ENCODE results near the gene IGSF21. TPM values are rescaled to one million over a fixed set of nuclear protein-coding genes. Genes with fewer than 3 reads are reported as not detected.

The IGSF21 gene
- polyA plus RNA-seq, 1 donor (not counting 4 experiments of a cell fraction or from before 2014, with no cell fraction given) = not detected

GRCh38 chr1:18118491-18118890 lies 10.9 kb downstream of the IGSF21 start:
- no peaks in the 10 kb centered on the region for H3K9me3 ChIP-seq (ENCODE audit: control insufficient read depth, low read depth, low read length)
- no peaks in the 10 kb centered on the region for H3K9me1 ChIP-seq (ENCODE audit: control insufficient read depth, extremely low read depth, insufficient read depth, low read length)
- no peaks in the 10 kb centered on the region for H4K20me1 ChIP-seq (ENCODE audit: control insufficient read depth, extremely low read depth, insufficient read depth, low read length)
- no peak overlapping the region for H3K4me3 ChIP-seq (ENCODE audit: control insufficient read depth in 2 of 3, extremely low read depth in 1 of 3, insufficient read depth in 2 of 3, low read depth in 1 of 3, low read length in 3 of 3)
- H3K4me2 ChIP-seq (ENCODE audit: control insufficient read depth, extremely low read depth, insufficient read depth, low read depth, low read length) = no peak overlapping the region
- FAIRE-seq = no peak
- no peaks in the 10 kb centered on the region for H3K79me2 ChIP-seq (ENCODE audit: control insufficient read depth, insufficient read depth, low read length)
- no peaks in the 10 kb centered on the region for H3K4me1 ChIP-seq (ENCODE audit: control insufficient read depth, extremely low read depth, insufficient read depth, low read length)
- TF ChIP-seq, protein P1, sequence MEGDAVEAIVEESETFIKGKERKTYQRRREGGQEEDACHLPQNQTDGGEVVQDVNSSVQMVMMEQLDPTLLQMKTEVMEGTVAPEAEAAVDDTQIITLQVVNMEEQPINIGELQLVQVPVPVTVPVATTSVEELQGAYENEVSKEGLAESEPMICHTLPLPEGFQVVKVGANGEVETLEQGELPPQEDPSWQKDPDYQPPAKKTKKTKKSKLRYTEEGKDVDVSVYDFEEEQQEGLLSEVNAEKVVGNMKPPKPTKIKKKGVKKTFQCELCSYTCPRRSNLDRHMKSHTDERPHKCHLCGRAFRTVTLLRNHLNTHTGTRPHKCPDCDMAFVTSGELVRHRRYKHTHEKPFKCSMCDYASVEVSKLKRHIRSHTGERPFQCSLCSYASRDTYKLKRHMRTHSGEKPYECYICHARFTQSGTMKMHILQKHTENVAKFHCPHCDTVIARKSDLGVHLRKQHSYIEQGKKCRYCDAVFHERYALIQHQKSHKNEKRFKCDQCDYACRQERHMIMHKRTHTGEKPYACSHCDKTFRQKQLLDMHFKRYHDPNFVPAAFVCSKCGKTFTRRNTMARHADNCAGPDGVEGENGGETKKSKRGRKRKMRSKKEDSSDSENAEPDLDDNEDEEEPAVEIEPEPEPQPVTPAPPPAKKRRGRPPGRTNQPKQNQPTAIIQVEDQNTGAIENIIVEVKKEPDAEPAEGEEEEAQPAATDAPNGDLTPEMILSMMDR (optimal IDR thresholded peaks at IDR 0.05 in 1 of 3, IDR thresholded peaks at IDR 0.05 in 1 of 3, conservative IDR thresholded peaks at IDR 0.05 in 1 of 3; ENCODE audit: extremely low read depth in 1 of 3, insufficient read depth in 2 of 3, low read length in 3 of 3) = no peak
- no peak for TF ChIP-seq EZH2 (IDR thresholded peaks at IDR 0.05; ENCODE audit: low read length)
- H2AFZ ChIP-seq (ENCODE audit: control insufficient read depth, low read length) = no peak overlapping the region
- DNase-seq (ENCODE audit: low read depth, low spot score) = no peak
- H3K9ac ChIP-seq (ENCODE audit: control insufficient read depth, extremely low read depth, insufficient read depth, low read length) = no peak overlapping the region
- H3K27me3 ChIP-seq (ENCODE audit: control insufficient read depth, extremely low read depth, insufficient read depth, low read length) = peaks cover 4% of the 10 kb centered on the region
- no peaks in the 10 kb centered on the region for H3K36me3 ChIP-seq (ENCODE audit: control insufficient read depth in 2 of 2, extremely low read depth in 1 of 2, insufficient read depth in 2 of 2, low read length in 2 of 2)
- no peak overlapping the region for H3K27ac ChIP-seq (ENCODE audit: control insufficient read depth, insufficient read depth, low read length)
- dilution Hi-C loops (cut with MboI; ENCODE audit: extremely low pct_ligation_motif_present, low sequenced_read_pairs) = no loop called here

GRCh38 chr1:18119289-18119688 lies 11.7 kb downstream of the IGSF21 start:
- Histone ChIP-seq H4K20me1 (ENCODE audit: control insufficient read depth, extremely low read depth, insufficient read depth, low read length) (no peaks in the 10 kb centered on the region), H3K9me1 (ENCODE audit: control insufficient read depth, extremely low read depth, insufficient read depth, low read length) (no peaks in the 10 kb centered on the region), H3K4me2 (ENCODE audit: control insufficient read depth, extremely low read depth, insufficient read depth, low read depth, low read length) (no peak overlapping the region), H3K4me1 (ENCODE audit: control insufficient read depth, extremely low read depth, insufficient read depth, low read length) (no peaks in the 10 kb centered on the region), H3K79me2 (ENCODE audit: control insufficient read depth, insufficient read depth, low read length) (no peaks in the 10 kb centered on the region), H3K9me3 (ENCODE audit: control insufficient read depth, low read depth, low read length) (no peaks in the 10 kb centered on the region), H3K9ac (ENCODE audit: control insufficient read depth, extremely low read depth, insufficient read depth, low read length) (no peak overlapping the region), H3K27me3 (ENCODE audit: control insufficient read depth, extremely low read depth, insufficient read depth, low read length) (peaks cover 4% of the 10 kb centered on the region), H3K4me3 (ENCODE audit: control insufficient read depth in 2 of 3, extremely low read depth in 1 of 3, insufficient read depth in 2 of 3, low read depth in 1 of 3, low read length in 3 of 3) (no peak overlapping the region), H3K27ac (ENCODE audit: control insufficient read depth, insufficient read depth, low read length) (no peak overlapping the region), H3K36me3 (ENCODE audit: control insufficient read depth in 2 of 2, extremely low read depth in 1 of 2, insufficient read depth in 2 of 2, low read length in 2 of 2) (no peaks in the 10 kb centered on the region), H2AFZ (ENCODE audit: control insufficient read depth, low read length) (no peak overlapping the region)
- no peak for TF ChIP-seq EZH2 (IDR thresholded peaks at IDR 0.05; ENCODE audit: low read length)
- TF ChIP-seq, protein P1 (optimal IDR thresholded peaks at IDR 0.05 in 1 of 3, IDR thresholded peaks at IDR 0.05 in 1 of 3, conservative IDR thresholded peaks at IDR 0.05 in 1 of 3; ENCODE audit: extremely low read depth in 1 of 3, insufficient read depth in 2 of 3, low read length in 3 of 3) = no peak
- dilution Hi-C loops (cut with MboI; ENCODE audit: extremely low pct_ligation_motif_present, low sequenced_read_pairs) = no loop called here
- no peak for FAIRE-seq
- DNase-seq (ENCODE audit: low read depth, low spot score) = no peak

All from keratinocyte (primary cell).